Endodermal cell (in vitro differentiated cells): ENCODE measurements around the gene MCF2L2. TPM values are rescaled to one million over a fixed set of nuclear protein-coding genes. Genes with fewer than 3 reads are reported as not detected.

Experiments
- DNase-seq: peaks from one replicate; pipeline ENCODE4 v3.0.0-alpha.2; 2017
- H3K27ac ChIP-seq: 2 replicates; pipeline ENCODE4 v1.5.1; 2013; ENCODE audit warnings: mild to moderate bottlenecking, low read depth, low read length, moderate library complexity
- H3K27me3 ChIP-seq: 2 replicates; pipeline ENCODE4 v1.6.1; 2013; ENCODE audit warnings: mild to moderate bottlenecking, low read length, moderate library complexity; ENCODE audit not compliant: insufficient read depth, control insufficient read depth, poor library complexity, severe bottlenecking
- H3K36me3 ChIP-seq: 2 replicates; pipeline ENCODE4 v1.7.0; 2013; ENCODE audit warnings: mild to moderate bottlenecking, low read length, moderate library complexity; ENCODE audit not compliant: control insufficient read depth, insufficient read depth
- H3K4me1 ChIP-seq: one replicate; pipeline ENCODE4 v1.7.0; 2013; ENCODE audit warnings: low read length; ENCODE audit not compliant: control insufficient read depth, insufficient read depth
- H3K4me3 ChIP-seq: 2 replicates; pipeline ENCODE4 v1.5.1; 2013; ENCODE audit warnings: mild to moderate bottlenecking, low read length, moderate library complexity
- H3K9ac ChIP-seq: 2 replicates; pipeline ENCODE4 v1.6.1; 2013; ENCODE audit warnings: mild to moderate bottlenecking, low read length, moderate library complexity; ENCODE audit not compliant: poor library complexity, severe bottlenecking; ENCODE audit errors: extremely low read depth
- H3K9me3 ChIP-seq: 2 replicates; pipeline ENCODE4 v1.6.1; 2013; ENCODE audit warnings: mild to moderate bottlenecking, low read length, moderate library complexity; ENCODE audit not compliant: control insufficient read depth
- H3K27ac Mint-ChIP-seq: 2 replicates; pipeline ENCODE4 v1.8.0; 2020; ENCODE audit warnings: mixed read lengths
- H3K27me3 Mint-ChIP-seq: 2 replicates; pipeline ENCODE4 v1.8.0; 2021; ENCODE audit warnings: mild to moderate bottlenecking, mixed read lengths; ENCODE audit not compliant: insufficient read depth
- H3K36me3 Mint-ChIP-seq: 2 replicates; pipeline ENCODE4 v1.8.0; 2020; ENCODE audit warnings: low read depth, mixed read lengths
- H3K4me1 Mint-ChIP-seq: 2 replicates; pipeline ENCODE4 v1.8.0; 2020; ENCODE audit warnings: mixed read lengths
- H3K4me3 Mint-ChIP-seq: 2 replicates; pipeline ENCODE4 v1.8.0; 2020; ENCODE audit warnings: mild to moderate bottlenecking, moderate library complexity, mixed read lengths
- H3K9me3 Mint-ChIP-seq: 2 replicates; pipeline ENCODE4 v1.8.0; 2020; ENCODE audit warnings: mild to moderate bottlenecking, mixed read lengths
- CTCF ChIP-seq: fragments of 200-600 bp; sonication (generic); conservative IDR thresholded peaks from 2 replicates; pipeline ENCODE4 v1.5.0; 2021; ENCODE audit warnings: antibody characterized with exemption, mild to moderate bottlenecking
- WGBS, 2 experiments: methylation state at CpG; one replicate each; pipeline versions ENCODE4 v1.1.5 to v1.1.7; 2013; ENCODE audit warnings: missing lambda C conversion rate in 2 of 2, mixed read lengths in 1 of 2; ENCODE audit not compliant: insufficient coverage in 1 of 2, insufficient read length in 1 of 2; 5-methylcytosine and 5-hydroxymethylcytosine counted together
- total RNA-seq, 2 donors: library from RNA; stranded (reverse); fragmentation: NEBNext Ultra II Directional in 1 of 2; extraction: Animal tissue kit (Norgen Biotek cat#: 25700) in 1 of 2; gene quantifications; 2 replicates in 1 of 2; 3 replicates in 1 of 2; pipeline ENCODE4 v1.2.1, GENCODE V29; 2021

MCF2L2 gene
- total RNA-seq, 2 donors from 2014 or later, result 72.6 to 86.5 TPM

- Histone ChIP-seq H3K4me1 (peaks cover 3% of the 10 kb centered on the region), H3K36me3 (no peaks in the 10 kb centered on the region), H3K4me3 (no peak overlapping the region), H3K27ac (no peak overlapping the region), H3K9me3 (no peaks in the 10 kb centered on the region), H3K27me3 (peaks cover 6% of the 10 kb centered on the region), H3K9ac (no peak overlapping the region)
- Mint-ChIP-seq H3K9me3 (no peaks in the 10 kb centered on the region), H3K27me3 (peaks cover 4% of the 10 kb centered on the region), H3K4me1 (peaks cover 4% of the 10 kb centered on the region), H3K36me3 (no peaks in the 10 kb centered on the region), H3K4me3 (no peak overlapping the region), H3K27ac (no peak overlapping the region)
- 87 to 90% methylated on average over 2 to 4 of the region's 5 CpGs for WGBS, 2 experiments
- DNase-seq, result no peak
- no peak for TF ChIP-seq CTCF
These were observed 272.2 kb downstream of the MCF2L2 start for GRCh38 chr3:183156266-183156665.

- peaks cover under 1% of the 10 kb centered on the region for H3K27me3 Mint-ChIP-seq
- no peak overlapping the region for H3K27ac Mint-ChIP-seq
- H3K9me3 Mint-ChIP-seq, result no peaks in the 10 kb centered on the region
- Histone ChIP-seq H3K27ac (no peak overlapping the region), H3K27me3 (no peaks in the 10 kb centered on the region), H3K9ac (no peak overlapping the region), H3K9me3 (no peaks in the 10 kb centered on the region), H3K4me1 (peaks cover 3% of the 10 kb centered on the region), H3K36me3 (no peaks in the 10 kb centered on the region), H3K4me3 (no peak overlapping the region)
- no peak overlapping the region for H3K4me3 Mint-ChIP-seq
- no peaks in the 10 kb centered on the region for H3K36me3 Mint-ChIP-seq
- WGBS, 2 experiments, result 94% methylated on average over 4 of the region's 4 CpGs
- TF ChIP-seq CTCF, result no peak
- DNase-seq, result no peak
- H3K4me1 Mint-ChIP-seq, result peaks cover under 1% of the 10 kb centered on the region
These were observed 272.9 kb downstream of the MCF2L2 start for GRCh38 chr3:183155499-183155898.

- WGBS, 2 experiments, result 94 to 100% methylated on average over 3 to 13 of the region's 14 CpGs
- no peak for TF ChIP-seq CTCF
- H3K4me3 Mint-ChIP-seq, result no peak overlapping the region
- H3K4me1 ChIP-seq, result peaks cover 3% of the 10 kb centered on the region
- no peaks in the 10 kb centered on the region for H3K4me1 Mint-ChIP-seq
- no peaks in the 10 kb centered on the region for H3K36me3 ChIP-seq
- no peak overlapping the region for H3K4me3 ChIP-seq
- H3K27me3 Mint-ChIP-seq, result no peaks in the 10 kb centered on the region
- DNase-seq, result no peak
- no peaks in the 10 kb centered on the region for H3K9me3 Mint-ChIP-seq
- no peaks in the 10 kb centered on the region for H3K9me3 ChIP-seq
- H3K27me3 ChIP-seq, result no peaks in the 10 kb centered on the region
- H3K36me3 Mint-ChIP-seq, result no peaks in the 10 kb centered on the region
- H3K27ac Mint-ChIP-seq, result no peak overlapping the region
- no peak overlapping the region for H3K9ac ChIP-seq
- H3K27ac ChIP-seq, result no peak overlapping the region
These were observed 275.0 kb downstream of the MCF2L2 start for GRCh38 chr3:183153210-183153950.
